SU-DHL-6 (cell line): ENCODE results near the gene CYTH1.

Source experiments
- H2AFZ ChIP-seq: fragments of 200-600 bp; sonication (generic); 2 replicates; pipeline ENCODE4 v1.6.1; 2014; ENCODE audit warnings: low read depth, mild to moderate bottlenecking, moderate library complexity, mixed read lengths, antibody characterized with exemption, low read length; ENCODE audit not compliant: severe bottlenecking
- H3F3A ChIP-seq: fragments of 200-600 bp; shearing (Covaris generic); 2 replicates; pipeline ENCODE4 v1.6.0; 2016; ENCODE audit warnings: antibody characterized with exemption, mild to moderate bottlenecking; ENCODE audit not compliant: insufficient read depth
- H3K27ac ChIP-seq: fragments of 200-600 bp; sonication (generic); 2 replicates; pipeline ENCODE4 v1.5.1; 2016; ENCODE audit warnings: low read depth, mild to moderate bottlenecking, low read length, moderate library complexity, mixed read lengths
- H3K27me3 ChIP-seq: fragments of 200-600 bp; sonication (generic), shearing (Covaris generic); 2 replicates; pipeline ENCODE4 v1.6.0; 2014; ENCODE audit warnings: mild to moderate bottlenecking, low read length
- H3K36me3 ChIP-seq: fragments of 200-600 bp; sonication (generic); 2 replicates; pipeline ENCODE4 v1.6.1; 2014; ENCODE audit warnings: mild to moderate bottlenecking, low read length, mixed read lengths
- H3K4me2 ChIP-seq: fragments of 300-600, 200-600 bp; shearing (Covaris generic), sonication (generic); 2 replicates; pipeline ENCODE4 v1.6.0; 2014; ENCODE audit warnings: low read length, low read depth, mild to moderate bottlenecking; ENCODE audit not compliant: poor library complexity, severe bottlenecking
- H3K4me3 ChIP-seq: fragments of 200-600 bp; sonication (generic); 2 replicates; pipeline ENCODE4 v1.5.1; 2014; ENCODE audit warnings: antibody characterized with exemption, low read length, mild to moderate bottlenecking, mixed read lengths; ENCODE audit not compliant: insufficient read depth, poor library complexity, severe bottlenecking
- H3K79me2 ChIP-seq: fragments of 200-600 bp; sonication (generic); 2 replicates; pipeline ENCODE4 v1.6.1; 2014; ENCODE audit warnings: mild to moderate bottlenecking, low read length, moderate library complexity; ENCODE audit not compliant: insufficient read depth
- H3K9ac ChIP-seq: fragments of 200-600 bp; sonication (generic); 2 replicates; pipeline ENCODE4 v1.7.0; 2014; ENCODE audit warnings: mild to moderate bottlenecking, low read length
- H3K9me2 ChIP-seq: fragments of 200-600 bp; sonication (generic); replicated peaks from 2 replicates; pipeline ENCODE4 v1.6.1; 2014; ENCODE audit warnings: low read length; ENCODE audit not compliant: insufficient read depth
- H3K9me3 ChIP-seq: fragments of 200-600 bp; sonication (generic); 2 replicates; pipeline ENCODE4 v1.6.1; 2014; ENCODE audit warnings: low read length, mixed read lengths; ENCODE audit not compliant: insufficient read depth
- H4K20me1 ChIP-seq: fragments of 200-600 bp; sonication (generic); 2 replicates; pipeline ENCODE4 v1.6.1; 2014; ENCODE audit warnings: low read depth, mild to moderate bottlenecking, antibody characterized with exemption, low read length, moderate library complexity, mixed read lengths
- CTCF ChIP-seq: fragments of 200-600 bp; sonication (generic); IDR thresholded peaks from one replicate; pipeline ENCODE4 v1.5.1; 2017; ENCODE audit warnings: antibody characterized with exemption, mild to moderate bottlenecking, low read length, moderate library complexity; ENCODE audit not compliant: insufficient read depth, poor library complexity, severe bottlenecking
- EZH2phosphoT487 ChIP-seq: fragments of 200-600 bp; sonication (generic), shearing (Covaris generic); conservative IDR thresholded peaks from 2 replicates; pipeline ENCODE4 v1.6.1; 2018; ENCODE audit warnings: mild to moderate bottlenecking, antibody characterized with exemption, low read length, moderate library complexity, mixed read lengths

CYTH1 gene

GRCh38 chr17:78728495-78728894 lies 53.6 kb downstream of the CYTH1 start:
- Histone ChIP-seq H3K4me2 (peak overlapping the region; percentile 88), H3K9me2 (no peaks in the 10 kb centered on the region), H3K27me3 (no peaks in the 10 kb centered on the region), H4K20me1 (no peaks in the 10 kb centered on the region; the same call in 1 of the 2 replicates), H3K36me3 (no peaks in the 10 kb centered on the region), H3K79me2 (peaks cover 95% of the 10 kb centered on the region), H3K9ac (peak overlapping the region; percentile 56), H2AFZ (no peak overlapping the region), H3F3A (peaks cover 85% of the 10 kb centered on the region), H3K4me3 (peak overlapping the region; percentile 46), H3K27ac (peak overlapping the region; percentile 96), H3K9me3 (no peaks in the 10 kb centered on the region)
- TF ChIP-seq EZH2phosphoT487, result no peak
- TF ChIP-seq CTCF, result no peak

GRCh38 chr17:78727476-78728229 lies 54.4 kb downstream of the CYTH1 start:
- H4K20me1 ChIP-seq, result no peaks in the 10 kb centered on the region; the same call in 1 of the 2 replicates
- H3K9me3 ChIP-seq, result no peaks in the 10 kb centered on the region
- peak overlapping the region; percentile 56 for H3K9ac ChIP-seq
- no peaks in the 10 kb centered on the region for H3K27me3 ChIP-seq
- no peaks in the 10 kb centered on the region for H3K36me3 ChIP-seq
- H3K9me2 ChIP-seq, result no peaks in the 10 kb centered on the region
- no peak overlapping the region for H2AFZ ChIP-seq
- no peak for TF ChIP-seq EZH2phosphoT487
- peak; percentile 51 for TF ChIP-seq CTCF
- peak overlapping the region; percentile 88 for H3K4me2 ChIP-seq
- peak overlapping the region; percentile 28 for H3K4me3 ChIP-seq
- H3K79me2 ChIP-seq, result peaks cover 95% of the 10 kb centered on the region
- peaks cover 87% of the 10 kb centered on the region for H3F3A ChIP-seq
- H3K27ac ChIP-seq, result peak overlapping the region; percentile 96

GRCh38 chr17:78727057-78727456 lies 55.0 kb downstream of the CYTH1 start:
- H4K20me1 ChIP-seq, result no peaks in the 10 kb centered on the region; the same call in 1 of the 2 replicates
- H3K9ac ChIP-seq, result peak overlapping the region; percentile 56

More at GRCh38 chr17:78727057-78727456, 55.0 kb downstream of the CYTH1 start:
- no peak overlapping the region for H2AFZ ChIP-seq
- no peaks in the 10 kb centered on the region for H3K27me3 ChIP-seq
- H3K4me3 ChIP-seq, result peak overlapping the region; percentile 28
- H3K9me3 ChIP-seq, result no peaks in the 10 kb centered on the region
- no peaks in the 10 kb centered on the region for H3K9me2 ChIP-seq
- peaks cover 95% of the 10 kb centered on the region for H3K79me2 ChIP-seq
- H3K27ac ChIP-seq, result peak overlapping the region; percentile 96
- H3K4me2 ChIP-seq, result peak overlapping the region; percentile 88
- no peaks in the 10 kb centered on the region for H3K36me3 ChIP-seq
- TF ChIP-seq EZH2phosphoT487 (no peak), CTCF (no peak)
- peaks cover 87% of the 10 kb centered on the region for H3F3A ChIP-seq
